T47D (cell line): ENCODE data around the gene FLACC1.
A peak's percentile ranks its signal among the peaks of the same experiment; 100 is the strongest.
"Not testable (repeated sequence)": the region's sequence is repeated elsewhere in the genome, so short reads cannot be mapped to it uniquely, and the experiment has no call there.

Source experiments
- DNase-seq, 2 experiments: peaks; one replicate each; pipeline versions ENCODE4 v3.0.0 to v3.0.0-alpha.2; 2011 to 2012; ENCODE audit warnings: low read depth in 1 of 2, low spot score in 1 of 2
- JUND ChIP-seq: IDR thresholded peaks from 2 replicates; pipeline ENCODE4 v1.6.1; 2012; ENCODE audit warnings: low read depth
- in situ Hi-C: cut with HindIII; loops from 2 replicates; pipeline ENCODE4 v1.10.0; 2016; ENCODE audit warnings: low sequenced_read_pairs, low pct_unique_long_range_greater_than_20kb

Gene FLACC1

DNA sequence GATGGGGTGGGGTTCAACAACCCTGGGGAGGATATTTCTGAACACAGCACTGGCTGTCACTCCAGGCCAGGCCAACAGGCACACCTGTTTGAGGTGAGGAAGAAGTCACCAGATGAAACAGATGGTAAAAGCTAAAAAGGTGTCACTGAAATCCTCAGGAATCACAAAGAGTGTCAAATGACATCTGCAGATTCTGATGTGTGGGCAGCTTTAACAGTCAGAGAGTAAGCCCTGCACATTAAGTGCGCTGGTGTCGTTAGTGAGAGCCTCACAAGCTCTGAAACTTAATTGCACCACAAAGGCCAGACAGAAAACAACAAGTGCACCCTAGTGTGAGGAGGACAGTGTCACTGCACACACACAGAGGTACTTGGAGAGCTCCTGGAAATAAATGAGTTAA, 13.6 kb downstream of the FLACC1 start:
- no peak for TF ChIP-seq JUND
- in situ Hi-C loops, result no loop called here
- DNase-seq, result no peak

DNA sequence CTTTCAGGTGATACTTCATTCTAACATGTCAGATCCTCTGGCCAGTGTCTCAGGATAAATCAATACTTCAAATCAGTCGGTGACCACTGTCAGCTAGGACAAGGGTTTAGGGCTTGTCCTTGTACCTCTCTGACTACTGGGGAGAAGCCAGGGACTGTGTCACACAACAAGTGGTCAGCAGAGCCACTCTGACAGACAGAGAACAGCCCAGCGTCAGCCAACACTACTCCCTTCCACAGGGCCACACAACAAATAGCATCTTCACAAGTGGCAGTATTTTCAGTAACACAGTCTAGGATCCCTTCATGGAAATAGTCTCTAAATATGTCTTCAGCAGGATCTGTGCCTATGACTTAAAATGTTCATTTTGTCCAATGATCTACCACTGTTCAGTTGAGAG, 14.2 kb downstream of the FLACC1 start:
- no peak for TF ChIP-seq JUND
- in situ Hi-C loops, result no loop called here

DNA sequence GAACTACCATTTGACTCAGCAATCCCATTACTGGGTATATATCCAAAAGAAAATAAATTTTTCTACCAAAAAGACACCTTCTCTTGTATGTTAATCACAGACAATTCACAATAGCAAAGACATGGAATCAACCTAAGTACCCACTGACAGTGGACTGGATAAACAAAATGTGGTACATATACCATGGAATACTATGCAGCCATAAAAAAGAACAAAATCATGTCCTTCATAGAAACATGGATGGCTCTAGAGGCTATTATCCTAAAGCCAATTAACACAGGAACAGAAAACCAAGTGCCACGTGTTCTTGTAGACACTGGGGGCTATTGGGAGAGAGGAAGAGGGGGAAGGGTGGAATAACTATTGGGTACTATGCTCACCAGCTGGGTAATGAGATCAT, 27.7 kb downstream of the FLACC1 start:
- DNase-seq, result no peak
- in situ Hi-C loops, result no loop called here
- no peak for TF ChIP-seq JUND

More for the DNA sequence above, 14.2 kb downstream of the FLACC1 start:
- DNase-seq, result no peak

DNA sequence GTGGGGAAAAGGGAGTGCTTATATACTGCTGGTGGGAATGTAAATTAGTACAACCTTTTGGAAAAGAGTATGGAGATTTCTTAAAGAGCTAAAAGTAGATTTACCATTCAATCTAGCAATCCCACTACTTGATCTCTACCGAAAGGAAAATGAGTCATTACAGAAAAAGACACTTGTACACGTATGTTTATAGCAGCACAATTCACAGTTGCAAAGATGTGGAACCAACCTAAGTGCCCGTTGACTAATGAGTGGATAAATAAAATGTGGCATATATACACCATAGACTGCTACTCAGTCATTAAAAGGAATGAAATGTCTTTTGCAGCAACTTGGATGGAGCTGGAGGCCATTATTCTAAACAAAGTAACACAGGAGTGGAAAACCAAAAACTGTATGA, 29.5 kb downstream of the FLACC1 start:
- TF ChIP-seq JUND, result no peak
- no peak for DNase-seq
- in situ Hi-C loops, result no loop called here

DNA sequence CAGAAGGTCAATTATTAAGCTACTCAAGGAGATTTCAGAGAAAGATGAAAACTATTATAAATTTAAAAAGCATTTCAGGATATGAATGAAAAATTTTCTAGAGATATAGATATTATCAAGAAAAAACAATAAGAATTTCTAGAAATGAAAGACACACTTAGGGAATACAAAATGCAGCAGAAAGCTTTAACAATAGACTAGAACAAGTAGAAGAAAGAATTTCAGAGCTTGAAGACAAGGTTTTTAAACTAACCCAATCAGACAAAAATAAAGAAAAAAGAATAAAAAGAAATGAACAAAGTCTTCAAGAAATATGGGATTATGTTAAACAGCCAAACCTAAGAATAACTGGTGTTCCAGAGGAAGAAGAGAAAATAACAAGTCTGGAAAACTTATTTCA, 34.4 kb downstream of the FLACC1 start:
- in situ Hi-C loops, result no loop called here
- no peak for DNase-seq
- TF ChIP-seq JUND, result no peak

DNA sequence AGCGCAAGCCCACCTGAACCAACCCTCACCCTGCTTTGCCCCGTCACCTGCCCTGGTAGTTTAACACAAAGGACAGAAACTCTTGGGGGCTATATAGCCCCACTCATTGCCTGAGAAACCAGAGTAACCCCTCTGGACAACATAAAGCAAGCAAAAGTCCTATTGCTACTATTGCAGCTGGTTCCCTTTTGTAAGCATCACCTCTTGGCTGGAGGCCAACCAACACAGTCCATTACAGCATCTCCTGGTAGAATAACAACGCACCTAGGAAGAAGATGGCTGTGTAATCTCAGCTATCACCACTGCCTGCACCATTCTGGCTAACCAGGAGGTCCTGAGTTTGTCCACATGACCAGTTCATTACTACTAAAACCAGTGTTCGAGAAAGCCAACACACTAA, 36.4 kb downstream of the FLACC1 start:
- in situ Hi-C loops, result no loop called here
- DNase-seq, result no peak
- TF ChIP-seq JUND, result no peak

DNA sequence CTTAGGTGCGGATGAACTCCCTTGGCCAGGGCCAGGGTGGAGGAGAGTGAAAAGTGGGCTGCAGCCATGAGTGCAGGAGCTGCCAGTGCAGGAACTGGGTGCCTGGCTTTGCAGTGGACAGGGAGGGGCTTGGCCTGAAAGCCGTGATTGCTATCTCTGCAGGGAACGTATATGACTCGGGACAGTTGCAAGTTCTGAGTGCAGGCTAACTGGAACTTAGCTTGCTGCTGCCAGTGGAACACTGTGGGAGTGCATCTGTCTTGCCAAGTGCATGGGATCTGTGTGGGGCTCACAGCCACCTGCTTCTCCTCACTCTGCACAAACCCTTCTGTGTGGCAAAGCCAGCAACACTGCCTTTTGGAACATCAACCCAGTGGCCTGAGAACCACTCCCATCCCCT, 36.9 kb downstream of the FLACC1 start:
- DNase-seq, result peak in 1 of 2 experiments; percentile 16
- no peak for TF ChIP-seq JUND
- in situ Hi-C loops, result no loop called here

DNA sequence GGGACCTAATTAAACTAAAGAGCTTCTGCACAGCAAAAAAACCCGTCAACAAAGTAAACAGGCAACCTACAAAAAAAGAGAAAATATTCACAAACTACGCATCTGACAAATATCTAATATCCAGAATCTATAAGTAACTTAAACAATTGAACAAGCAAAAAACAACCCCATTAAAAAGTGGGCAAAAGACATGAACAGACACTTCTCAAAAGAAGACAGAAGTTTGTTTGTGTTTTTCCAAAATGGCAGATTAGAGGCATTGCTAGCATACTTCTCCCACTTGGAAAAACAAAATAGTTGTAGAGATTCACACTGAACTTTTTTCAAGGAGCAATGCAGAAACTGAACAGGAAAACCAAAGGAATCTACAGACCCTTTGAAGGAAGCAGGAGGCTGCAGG, 37.6 kb downstream of the FLACC1 start:
- no peak for DNase-seq
- in situ Hi-C loops, result no loop called here
- TF ChIP-seq JUND, result no peak

DNA sequence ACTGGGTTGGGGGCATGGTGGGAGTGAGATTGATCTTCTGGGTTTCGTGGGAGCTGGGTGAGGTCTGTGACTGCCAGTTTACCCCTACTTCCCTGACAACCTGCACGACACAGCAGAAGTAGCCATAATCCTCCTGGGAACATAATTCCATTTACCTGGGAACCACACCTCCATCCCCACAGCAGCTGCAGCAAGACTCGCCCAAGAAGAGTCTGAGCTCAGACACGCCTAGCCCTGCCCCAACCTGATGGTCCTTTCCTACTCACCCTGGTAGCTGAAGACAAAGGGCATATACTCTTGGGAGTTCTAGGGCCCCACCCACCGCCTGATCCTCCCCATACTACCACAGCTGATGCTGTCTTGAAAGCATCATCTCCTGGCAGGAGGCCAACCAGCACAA, 43.8 kb downstream of the FLACC1 start:
- DNase-seq, result no peak
- in situ Hi-C loops, result no loop called here
- TF ChIP-seq JUND, result no peak

DNA sequence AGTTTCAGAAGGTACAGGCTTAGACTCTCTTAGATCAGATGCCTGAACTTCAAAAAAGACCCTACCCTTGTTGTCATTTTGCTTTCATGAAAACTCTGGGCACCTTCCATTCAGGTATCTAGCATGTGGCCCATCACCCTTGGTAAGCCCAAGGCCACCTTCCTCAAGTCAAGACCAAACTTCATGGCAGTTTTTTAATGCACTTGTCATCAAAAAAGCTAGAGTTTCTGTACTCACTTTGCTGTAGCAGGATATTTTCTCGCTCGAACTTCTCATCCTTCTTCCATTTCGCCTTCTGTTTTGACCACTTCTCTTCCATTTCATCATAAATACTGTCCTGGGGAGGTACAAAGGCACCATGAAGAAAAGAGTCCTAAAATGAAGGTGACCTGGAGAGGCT, 48.2 kb downstream of the FLACC1 start:
- DNase-seq, result no peak
- in situ Hi-C loops, result no loop called here

DNA sequence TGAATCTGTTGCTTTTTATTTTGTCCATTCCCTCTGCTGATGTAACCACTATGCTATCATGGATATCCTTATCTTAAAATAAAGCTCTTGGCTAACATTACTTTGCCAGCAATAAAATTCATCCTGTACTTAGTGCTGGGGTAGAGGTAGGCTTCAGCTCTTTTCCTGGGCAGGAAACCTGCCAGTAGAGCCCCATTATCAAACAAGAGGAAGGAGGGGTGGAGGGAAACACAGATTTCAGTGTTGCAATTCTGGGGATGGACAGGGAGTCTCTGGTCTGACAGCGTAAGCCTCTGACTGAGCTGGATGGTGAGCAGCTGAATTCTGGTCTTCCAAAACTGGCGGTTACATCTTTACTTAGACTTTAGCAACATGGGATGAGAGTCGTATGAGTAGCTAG, 49.3 kb downstream of the FLACC1 start:
- no peak for DNase-seq
- in situ Hi-C loops, result no loop called here
- no peak for TF ChIP-seq JUND

More for the DNA sequence above, 48.2 kb downstream of the FLACC1 start:
- no peak for TF ChIP-seq JUND

DNA sequence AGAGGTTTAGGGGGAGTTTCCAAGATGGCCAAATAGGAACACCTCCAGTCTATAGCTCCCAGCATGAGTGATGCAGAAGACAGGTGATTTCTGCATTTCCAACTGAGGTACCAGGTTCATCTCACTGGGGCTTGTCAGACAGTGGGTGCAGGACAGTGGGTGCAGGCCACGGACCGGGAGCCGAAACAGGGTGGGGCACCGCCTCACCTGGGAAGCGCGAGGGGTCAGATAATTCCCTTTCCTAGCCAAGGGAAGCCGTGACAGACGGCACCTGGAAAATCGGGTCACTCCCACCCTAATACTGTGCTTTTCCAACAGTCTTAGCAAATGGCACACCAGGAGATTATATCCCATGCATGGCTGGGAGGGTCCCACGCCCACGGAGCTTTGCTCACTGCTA, 57.2 kb downstream of the FLACC1 start:
- in situ Hi-C loops, DNase-seq: not testable (repeated sequence)

DNA sequence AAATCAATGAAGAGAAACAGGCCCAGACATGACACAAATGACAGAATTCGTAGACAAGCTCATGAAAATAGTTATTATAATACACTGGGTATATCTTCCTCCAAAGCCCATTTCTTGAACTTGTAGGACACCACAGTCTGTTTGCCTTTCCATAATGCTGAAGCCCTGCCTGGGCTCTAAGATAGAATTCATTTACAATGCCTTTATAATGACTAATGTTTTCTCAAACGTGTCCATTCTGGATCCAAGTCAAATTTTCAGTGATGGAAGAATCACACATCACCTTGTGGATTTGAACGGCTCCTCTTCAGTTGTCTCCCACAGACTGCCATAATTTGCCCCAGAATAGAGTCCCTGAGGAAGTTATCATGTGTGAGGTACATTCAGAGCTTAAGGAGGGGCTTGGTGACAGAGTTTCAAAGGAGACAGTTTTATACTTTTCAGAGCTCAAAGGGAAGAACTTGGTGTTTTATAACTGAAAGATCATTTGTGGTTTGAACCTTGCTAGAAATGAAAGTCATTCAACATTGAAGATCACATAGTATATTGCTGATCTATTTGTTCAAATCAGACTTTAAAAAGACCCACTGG, 58.6 kb downstream of the FLACC1 start:
- peak in 1 of 2 experiments; percentile 8 for DNase-seq
- no peak for TF ChIP-seq JUND
- in situ Hi-C loops, result no loop called here

DNA sequence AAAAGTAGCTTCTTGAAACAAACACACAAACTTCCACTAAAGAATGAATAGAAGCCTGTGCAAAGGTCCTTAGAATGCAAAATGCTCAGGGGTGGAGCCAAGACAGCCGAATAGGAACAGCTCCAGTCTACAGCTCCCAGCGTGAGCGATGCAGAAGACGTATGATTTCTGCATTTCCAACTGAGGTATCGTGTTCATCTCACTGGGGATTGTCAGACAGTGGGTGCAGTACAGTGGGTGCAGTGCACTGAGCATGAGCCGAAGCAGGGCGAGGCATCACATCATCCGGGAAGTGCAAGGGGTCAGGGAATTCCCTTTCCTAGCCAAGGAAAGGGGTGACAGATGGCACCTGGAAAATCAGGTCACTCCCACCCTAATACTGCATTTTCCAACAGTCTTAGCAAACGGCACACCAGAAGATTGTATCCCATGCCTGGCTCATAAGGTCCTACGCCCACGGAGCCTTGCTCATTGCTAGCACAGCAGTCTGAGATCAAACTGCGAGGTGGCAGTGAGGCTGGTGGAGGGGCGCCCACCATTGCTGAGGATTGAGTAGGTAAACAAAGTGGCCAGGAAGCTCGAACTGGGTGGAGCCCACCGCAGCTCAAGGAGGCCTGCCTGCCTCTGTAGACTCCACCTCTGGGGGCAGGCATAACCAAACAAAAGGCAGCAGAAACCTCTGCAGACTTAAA, 66.5 kb downstream of the FLACC1 start:
- in situ Hi-C loops, DNase-seq: not testable (repeated sequence)
